Lower leg skin (tissue), 4 donors: Measurements from ENCODE around the gene ZNF532. TPM values are rescaled to one million over a fixed set of nuclear protein-coding genes. Genes with fewer than 3 reads are reported as not detected.
A peak's percentile ranks its signal among the peaks of the same experiment; 100 is the strongest.

Source experiments
- DNase-seq, 2 donors: peaks; one replicate each; pipeline ENCODE4 v3.0.0-alpha.2; 2019; ENCODE audit warnings: low spot score in 2 of 2
- H3K4me3 ChIP-seq: fragments of 200-600 bp; sonication (generic); 2 replicates; pipeline ENCODE4 v1.5.1; 2017; ENCODE audit warnings: mild to moderate bottlenecking, low read depth; ENCODE audit not compliant: poor library complexity, severe bottlenecking
- CTCF ChIP-seq, 3 donors: fragments of 450-650 bp; IDR thresholded peaks; one replicate each; pipeline ENCODE4 v1.5.1; 2016; ENCODE audit warnings: antibody characterized with exemption in 3 of 3, mild to moderate bottlenecking in 3 of 3, moderate library complexity in 2 of 3
- POLR2A ChIP-seq, 2 donors: fragments of 450-650 bp; IDR thresholded peaks; one replicate each; pipeline ENCODE4 v1.6.1; 2016 to 2017; ENCODE audit warnings: antibody characterized with exemption in 2 of 2, mild to moderate bottlenecking in 1 of 2, moderate library complexity in 1 of 2
- WGBS, 2 donors: methylation state at CpG; one replicate each; pipeline ENCODE4 v1.1.5; 2018; 5-methylcytosine and 5-hydroxymethylcytosine counted together
- intact Hi-C: fragments of 100-400 bp; cut with DNase I; formaldehyde crosslinking; loops from one replicate; pipeline ENCODE4 v1.15.0; 2023; ENCODE audit warnings: low total_unique reads
- total RNA-seq, 4 donors: library from RNA; depleted of rRNA; stranded (reverse); fragments of >200 nt; gene quantifications; one replicate each; pipeline ENCODE4 v1.1.0, GENCODE V29; 2016

ZNF532 gene
- total RNA-seq, 4 donors from 2014 or later, result 11.1 to 40.1 (median 29.8) TPM

GRCh38 chr18:58886864-58887612 is 22.4 kb downstream of the ZNF532 start:
- no peak for DNase-seq
- TF ChIP-seq CTCF (IDR thresholded peaks at IDR 0.05) (no peak), POLR2A (IDR thresholded peaks at IDR 0.05) (no peak)
- no peak overlapping the region for H3K4me3 ChIP-seq
- intact Hi-C loops, result loop anchor here (5.0 kb wide), 1 partner anchor 180 kb away; no protein-coding TSS in a partner anchor
- 45 to 53% methylated on average over 8 of the region's 8 CpGs for WGBS, 2 donors

GRCh38 chr18:58887613-58887963 is 22.9 kb downstream of the ZNF532 start:
- WGBS, 2 donors, result 60 to 63% methylated on average over 10 of the region's 10 CpGs
- H3K4me3 ChIP-seq, result no peak overlapping the region
- DNase-seq, result peak in 1 of 2 donors; percentile 50
- TF ChIP-seq CTCF (IDR thresholded peaks at IDR 0.05), result no peak
- no peak for TF ChIP-seq POLR2A (IDR thresholded peaks at IDR 0.05)
- intact Hi-C loops, result loop anchor here (5.0 kb wide), 1 partner anchor 180 kb away; no protein-coding TSS in a partner anchor

- no peak overlapping the region for H3K4me3 ChIP-seq
- no peak for DNase-seq
- intact Hi-C loops, result no loop called here
- WGBS, 2 donors, result 84 to 87% methylated on average over 2 of the region's 2 CpGs
- no peak for TF ChIP-seq POLR2A (IDR thresholded peaks at IDR 0.05)
- TF ChIP-seq CTCF (IDR thresholded peaks at IDR 0.05), result no peak
Observed at GRCh38 chr18:58891776-58892175, 27.1 kb downstream of the ZNF532 start.

GRCh38 chr18:58892488-58892887 is 27.8 kb downstream of the ZNF532 start:
- TF ChIP-seq POLR2A (IDR thresholded peaks at IDR 0.05) (no peak), CTCF (IDR thresholded peaks at IDR 0.05) (no peak)
- intact Hi-C loops, result no loop called here

GRCh38 chr18:58893388-58894099 is 28.9 kb downstream of the ZNF532 start:
- no peak for DNase-seq
- intact Hi-C loops, result no loop called here
- H3K4me3 ChIP-seq, result no peak overlapping the region
- TF ChIP-seq CTCF (IDR thresholded peaks at IDR 0.05) (no peak), POLR2A (IDR thresholded peaks at IDR 0.05) (no peak)
- WGBS, 2 donors, result 89 to 91% methylated on average over 12 of the region's 12 CpGs

More at GRCh38 chr18:58892488-58892887, 27.8 kb downstream of the ZNF532 start:
- no peak overlapping the region for H3K4me3 ChIP-seq
- no peak for DNase-seq
- 69 to 73% methylated on average over 6 of the region's 6 CpGs for WGBS, 2 donors
